Neural cell (in vitro differentiated cells): Measurements from ENCODE around the gene NCKAP5. TPM values are rescaled to one million over a fixed set of nuclear protein-coding genes. Genes with fewer than 3 reads are reported as not detected.

Source experiments
- H2AFZ ChIP-seq: fragments of 200-600, 300-800 bp; sonication (generic), shearing (Covaris generic); 2 replicates; pipeline ENCODE4 v1.6.0; 2014; ENCODE audit warnings: low read depth, mild to moderate bottlenecking, antibody characterized with exemption, low read length, moderate library complexity
- H3F3A ChIP-seq: fragments of 200-600 bp; shearing (Covaris generic); 2 replicates; pipeline ENCODE4 v1.6.1; 2016; ENCODE audit warnings: mild to moderate bottlenecking, moderate library complexity, mixed read lengths, antibody characterized with exemption, low read length; ENCODE audit not compliant: insufficient read depth, poor library complexity, severe bottlenecking
- H3K27ac ChIP-seq: fragments of 200-600, 300-800 bp; sonication (generic), shearing (Covaris generic); 2 replicates; pipeline ENCODE4 v1.5.1; 2014; ENCODE audit warnings: mild to moderate bottlenecking, low read length, moderate library complexity
- H3K27me3 ChIP-seq: fragments of 300-800, 200-600 bp; sonication (generic), shearing (Covaris generic); 2 replicates; pipeline ENCODE4 v1.6.0; 2014; ENCODE audit warnings: mild to moderate bottlenecking, low read depth, low read length, moderate library complexity; ENCODE audit not compliant: insufficient read depth
- H3K36me3 ChIP-seq: fragments of 300-800, 200-600 bp; sonication (generic), shearing (Covaris generic); 2 replicates; pipeline ENCODE4 v1.5.1; 2014; ENCODE audit warnings: mild to moderate bottlenecking, antibody characterized with exemption, low read length, moderate library complexity; ENCODE audit not compliant: insufficient read depth
- H3K4me2 ChIP-seq: fragments of 300-800, 200-600 bp; sonication (generic), shearing (Covaris generic); 2 replicates; pipeline ENCODE4 v1.6.0; 2014; ENCODE audit warnings: mild to moderate bottlenecking, low read length
- H3K4me3 ChIP-seq: fragments of 300-800, 200-600 bp; sonication (generic), shearing (Covaris generic); 2 replicates; pipeline ENCODE4 v1.5.1; 2014; ENCODE audit warnings: mild to moderate bottlenecking, low read length, moderate library complexity
- H3K79me2 ChIP-seq: fragments of 200-600 bp; shearing (Covaris generic); replicated peaks from 2 replicates; pipeline ENCODE4 v1.6.0; 2014; ENCODE audit warnings: mild to moderate bottlenecking, low read length, moderate library complexity; ENCODE audit not compliant: insufficient read depth
- H3K9ac ChIP-seq: fragments of 300-800, 200-600 bp; sonication (generic), shearing (Covaris generic); 2 replicates; pipeline ENCODE4 v1.6.1; 2016; ENCODE audit warnings: mild to moderate bottlenecking, low read length, mixed read lengths
- H3K9me2 ChIP-seq: fragments of 200-600 bp; shearing (Covaris generic); 2 replicates; pipeline ENCODE4 v1.6.1; 2016; ENCODE audit warnings: mild to moderate bottlenecking, low read length, mixed read lengths; ENCODE audit not compliant: insufficient read depth
- H3K9me3 ChIP-seq: fragments of 200-600, 300-800 bp; sonication (generic), shearing (Covaris generic); 2 replicates; pipeline ENCODE4 v1.6.1; 2016; ENCODE audit warnings: mild to moderate bottlenecking, mixed run types, low read length, moderate library complexity, mixed read lengths
- H4K20me1 ChIP-seq: fragments of 200-600 bp; shearing (Covaris generic); 2 replicates; pipeline ENCODE4 v1.6.1; 2016; ENCODE audit warnings: mild to moderate bottlenecking, mixed run types; ENCODE audit not compliant: insufficient read depth
- EP300 ChIP-seq: fragments of 450-650 bp; conservative IDR thresholded peaks from 2 replicates; pipeline ENCODE4 v1.6.1; 2014; ENCODE audit warnings: antibody characterized with exemption, mild to moderate bottlenecking, moderate library complexity; ENCODE audit not compliant: poor library complexity, severe bottlenecking
- EZH2 ChIP-seq: fragments of 200-600, 300-800 bp; shearing (Covaris generic), sonication (generic); IDR thresholded peaks from 2 replicates; pipeline ENCODE4 v1.6.1; 2014; ENCODE audit warnings: antibody characterized with exemption, low read length, borderline replicate concordance, mild to moderate bottlenecking; ENCODE audit not compliant: insufficient read depth, poor library complexity, severe bottlenecking
- MXI1 ChIP-seq: fragments of 450-650 bp; conservative IDR thresholded peaks from 2 replicates; pipeline ENCODE4 v1.6.1; 2014; ENCODE audit warnings: antibody characterized with exemption, mild to moderate bottlenecking; ENCODE audit not compliant: poor library complexity, severe bottlenecking
- POLR2AphosphoS5 ChIP-seq: IDR thresholded peaks from 2 replicates; pipeline ENCODE4 v1.6.1; 2012
- RAD21 ChIP-seq: fragments of 450-650 bp; conservative IDR thresholded peaks from 2 replicates; pipeline ENCODE4 v1.6.1; 2014; ENCODE audit warnings: antibody characterized with exemption, mild to moderate bottlenecking, moderate library complexity
- SMC3 ChIP-seq: fragments of 450-650 bp; conservative IDR thresholded peaks from 2 replicates; pipeline ENCODE4 v1.6.1; 2014; ENCODE audit warnings: antibody characterized with exemption, mild to moderate bottlenecking, moderate library complexity; ENCODE audit not compliant: poor library complexity
- TAF1 ChIP-seq: IDR thresholded peaks from 2 replicates; pipeline ENCODE4 v1.6.1; 2012; ENCODE audit warnings: low read depth
- polyA plus RNA-seq: library from polyadenylated mRNA; depleted of rRNA; stranded (reverse); fragments of >200 nt; gene quantifications from 2 replicates; pipeline ENCODE4 v1.2.3, GENCODE V29; 2014
- TF ChIP-seq, protein P1 (sequence below): fragments of 450-650 bp; IDR thresholded peaks from 2 replicates; pipeline ENCODE4 v1.5.1; 2014; ENCODE audit warnings: antibody characterized with exemption, mild to moderate bottlenecking, moderate library complexity; ENCODE audit not compliant: poor library complexity, severe bottlenecking
- TF ChIP-seq, protein P2 (sequence below): IDR thresholded peaks from 2 replicates; pipeline ENCODE4 v1.6.1; 2012; ENCODE audit warnings: borderline replicate concordance

NCKAP5 gene
- polyA plus RNA-seq, 1 donor from 2014 or later, result 2.4 TPM

DNA sequence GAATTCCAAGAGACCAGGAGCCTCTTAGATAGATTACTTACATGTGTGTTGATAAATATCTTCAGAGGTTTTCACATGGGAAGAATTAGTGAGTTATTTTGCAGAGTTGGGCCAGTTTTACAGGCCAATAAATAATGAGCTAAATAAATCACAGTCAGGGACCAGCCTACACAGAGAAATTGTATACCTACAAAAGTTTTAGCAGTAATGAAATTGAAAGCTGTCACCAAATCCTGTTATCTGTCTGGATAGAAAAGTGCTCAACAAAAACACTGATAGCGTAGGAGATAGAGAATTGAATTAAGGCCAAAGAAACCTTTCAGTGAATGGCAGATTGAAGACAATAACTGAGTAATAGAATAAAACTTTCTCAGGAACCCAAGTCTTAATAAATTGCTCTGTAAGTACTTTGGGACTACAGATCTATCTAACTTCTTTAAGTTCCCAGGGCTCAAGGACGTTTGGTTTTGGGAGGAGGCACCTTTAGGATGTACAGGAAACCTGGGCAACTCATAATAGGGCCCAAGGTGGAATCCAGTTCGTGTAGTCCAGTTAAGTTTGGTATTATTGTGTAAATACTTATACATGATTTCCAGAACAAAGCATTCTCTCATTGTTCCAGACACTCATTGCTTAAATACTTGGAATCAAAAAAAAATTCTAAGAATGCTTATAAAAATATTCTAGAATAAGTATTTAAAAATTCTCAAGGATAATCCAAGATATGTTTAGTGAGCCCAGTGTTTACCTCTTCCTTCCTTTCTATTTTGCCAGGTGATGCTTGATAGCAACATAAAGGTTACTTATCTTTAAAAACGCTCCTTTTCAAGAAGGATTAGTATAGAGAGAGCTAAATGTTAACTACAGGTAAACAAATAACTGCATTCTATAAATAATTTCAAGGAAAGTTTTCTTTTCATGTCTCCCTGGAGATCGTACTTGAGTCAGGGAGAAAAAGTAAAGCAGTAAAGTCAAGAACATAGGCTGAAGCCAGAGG, 134.5 kb downstream of the NCKAP5 start:
- Histone ChIP-seq H3K9ac (no peak overlapping the region), H3K9me2 (no peaks in the 10 kb centered on the region), H3K27me3 (no peaks in the 10 kb centered on the region), H3K79me2 (no peaks in the 10 kb centered on the region), H3K36me3 (no peaks in the 10 kb centered on the region), H3F3A (no peaks in the 10 kb centered on the region), H3K27ac (no peak overlapping the region), H2AFZ (no peak overlapping the region), H4K20me1 (no peaks in the 10 kb centered on the region), H3K4me2 (no peak overlapping the region), H3K4me3 (no peak overlapping the region), H3K9me3 (no peaks in the 10 kb centered on the region)
- TF ChIP-seq, protein P1, sequence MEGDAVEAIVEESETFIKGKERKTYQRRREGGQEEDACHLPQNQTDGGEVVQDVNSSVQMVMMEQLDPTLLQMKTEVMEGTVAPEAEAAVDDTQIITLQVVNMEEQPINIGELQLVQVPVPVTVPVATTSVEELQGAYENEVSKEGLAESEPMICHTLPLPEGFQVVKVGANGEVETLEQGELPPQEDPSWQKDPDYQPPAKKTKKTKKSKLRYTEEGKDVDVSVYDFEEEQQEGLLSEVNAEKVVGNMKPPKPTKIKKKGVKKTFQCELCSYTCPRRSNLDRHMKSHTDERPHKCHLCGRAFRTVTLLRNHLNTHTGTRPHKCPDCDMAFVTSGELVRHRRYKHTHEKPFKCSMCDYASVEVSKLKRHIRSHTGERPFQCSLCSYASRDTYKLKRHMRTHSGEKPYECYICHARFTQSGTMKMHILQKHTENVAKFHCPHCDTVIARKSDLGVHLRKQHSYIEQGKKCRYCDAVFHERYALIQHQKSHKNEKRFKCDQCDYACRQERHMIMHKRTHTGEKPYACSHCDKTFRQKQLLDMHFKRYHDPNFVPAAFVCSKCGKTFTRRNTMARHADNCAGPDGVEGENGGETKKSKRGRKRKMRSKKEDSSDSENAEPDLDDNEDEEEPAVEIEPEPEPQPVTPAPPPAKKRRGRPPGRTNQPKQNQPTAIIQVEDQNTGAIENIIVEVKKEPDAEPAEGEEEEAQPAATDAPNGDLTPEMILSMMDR, result no peak
- no peak for TF ChIP-seq EP300
- TF ChIP-seq EZH2, result no peak
- TF ChIP-seq SMC3, result no peak
- TF ChIP-seq, protein P2, sequence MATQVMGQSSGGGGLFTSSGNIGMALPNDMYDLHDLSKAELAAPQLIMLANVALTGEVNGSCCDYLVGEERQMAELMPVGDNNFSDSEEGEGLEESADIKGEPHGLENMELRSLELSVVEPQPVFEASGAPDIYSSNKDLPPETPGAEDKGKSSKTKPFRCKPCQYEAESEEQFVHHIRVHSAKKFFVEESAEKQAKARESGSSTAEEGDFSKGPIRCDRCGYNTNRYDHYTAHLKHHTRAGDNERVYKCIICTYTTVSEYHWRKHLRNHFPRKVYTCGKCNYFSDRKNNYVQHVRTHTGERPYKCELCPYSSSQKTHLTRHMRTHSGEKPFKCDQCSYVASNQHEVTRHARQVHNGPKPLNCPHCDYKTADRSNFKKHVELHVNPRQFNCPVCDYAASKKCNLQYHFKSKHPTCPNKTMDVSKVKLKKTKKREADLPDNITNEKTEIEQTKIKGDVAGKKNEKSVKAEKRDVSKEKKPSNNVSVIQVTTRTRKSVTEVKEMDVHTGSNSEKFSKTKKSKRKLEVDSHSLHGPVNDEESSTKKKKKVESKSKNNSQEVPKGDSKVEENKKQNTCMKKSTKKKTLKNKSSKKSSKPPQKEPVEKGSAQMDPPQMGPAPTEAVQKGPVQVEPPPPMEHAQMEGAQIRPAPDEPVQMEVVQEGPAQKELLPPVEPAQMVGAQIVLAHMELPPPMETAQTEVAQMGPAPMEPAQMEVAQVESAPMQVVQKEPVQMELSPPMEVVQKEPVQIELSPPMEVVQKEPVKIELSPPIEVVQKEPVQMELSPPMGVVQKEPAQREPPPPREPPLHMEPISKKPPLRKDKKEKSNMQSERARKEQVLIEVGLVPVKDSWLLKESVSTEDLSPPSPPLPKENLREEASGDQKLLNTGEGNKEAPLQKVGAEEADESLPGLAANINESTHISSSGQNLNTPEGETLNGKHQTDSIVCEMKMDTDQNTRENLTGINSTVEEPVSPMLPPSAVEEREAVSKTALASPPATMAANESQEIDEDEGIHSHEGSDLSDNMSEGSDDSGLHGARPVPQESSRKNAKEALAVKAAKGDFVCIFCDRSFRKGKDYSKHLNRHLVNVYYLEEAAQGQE, result no peak
- no peak for TF ChIP-seq POLR2AphosphoS5
- no peak for TF ChIP-seq RAD21
- TF ChIP-seq TAF1, result no peak
- TF ChIP-seq MXI1, result no peak

DNA sequence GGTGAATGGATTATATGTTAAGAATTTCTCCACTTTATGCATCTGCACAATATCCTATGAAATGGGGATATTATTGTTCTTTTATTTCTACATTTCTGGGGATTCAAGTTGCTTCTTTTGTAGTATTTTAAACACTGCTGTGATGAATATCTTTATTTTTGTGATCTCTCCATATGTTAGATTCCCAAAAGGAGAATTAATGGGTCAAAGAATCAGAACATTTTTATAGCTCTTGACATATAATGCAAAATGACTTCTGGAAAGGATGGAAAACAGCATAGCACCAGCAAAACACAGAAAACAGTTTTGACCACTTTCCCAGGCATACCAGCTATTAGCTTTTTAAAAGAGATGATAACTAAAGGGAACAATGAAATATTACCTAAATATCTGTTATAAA, 135.5 kb downstream of the NCKAP5 start:
- H3K9me2 ChIP-seq, result no peaks in the 10 kb centered on the region
- H3K4me3 ChIP-seq, result no peak overlapping the region
- no peaks in the 10 kb centered on the region for H4K20me1 ChIP-seq
- H3K9ac ChIP-seq, result no peak overlapping the region
- no peaks in the 10 kb centered on the region for H3K79me2 ChIP-seq
- H3F3A ChIP-seq, result no peaks in the 10 kb centered on the region
- H3K36me3 ChIP-seq, result no peaks in the 10 kb centered on the region
- H3K27me3 ChIP-seq, result no peaks in the 10 kb centered on the region
- TF ChIP-seq EZH2 (no peak), EP300 (no peak), POLR2AphosphoS5 (no peak), TAF1 (no peak), SMC3 (no peak), RAD21 (no peak), MXI1 (no peak)
- TF ChIP-seq, protein P2, result no peak
- TF ChIP-seq, protein P1, result no peak
- no peaks in the 10 kb centered on the region for H3K9me3 ChIP-seq
- no peak overlapping the region for H3K27ac ChIP-seq
- no peak overlapping the region for H3K4me2 ChIP-seq
- H2AFZ ChIP-seq, result no peak overlapping the region
